Measurements from ENCODE around the gene UNG. TPM values are rescaled to one million over a fixed set of nuclear protein-coding genes. Genes with fewer than 3 reads are reported as not detected.
"Not testable (repeated sequence)": the region's sequence is repeated elsewhere in the genome, so short reads cannot be mapped to it uniquely, and the experiment has no call there.

Gene UNG
- total RNA-seq = 10 to 100 TPM in 1 of 2 donors, 1 to 10 TPM in 1; 9.1 to 11.0 TPM

DNA sequence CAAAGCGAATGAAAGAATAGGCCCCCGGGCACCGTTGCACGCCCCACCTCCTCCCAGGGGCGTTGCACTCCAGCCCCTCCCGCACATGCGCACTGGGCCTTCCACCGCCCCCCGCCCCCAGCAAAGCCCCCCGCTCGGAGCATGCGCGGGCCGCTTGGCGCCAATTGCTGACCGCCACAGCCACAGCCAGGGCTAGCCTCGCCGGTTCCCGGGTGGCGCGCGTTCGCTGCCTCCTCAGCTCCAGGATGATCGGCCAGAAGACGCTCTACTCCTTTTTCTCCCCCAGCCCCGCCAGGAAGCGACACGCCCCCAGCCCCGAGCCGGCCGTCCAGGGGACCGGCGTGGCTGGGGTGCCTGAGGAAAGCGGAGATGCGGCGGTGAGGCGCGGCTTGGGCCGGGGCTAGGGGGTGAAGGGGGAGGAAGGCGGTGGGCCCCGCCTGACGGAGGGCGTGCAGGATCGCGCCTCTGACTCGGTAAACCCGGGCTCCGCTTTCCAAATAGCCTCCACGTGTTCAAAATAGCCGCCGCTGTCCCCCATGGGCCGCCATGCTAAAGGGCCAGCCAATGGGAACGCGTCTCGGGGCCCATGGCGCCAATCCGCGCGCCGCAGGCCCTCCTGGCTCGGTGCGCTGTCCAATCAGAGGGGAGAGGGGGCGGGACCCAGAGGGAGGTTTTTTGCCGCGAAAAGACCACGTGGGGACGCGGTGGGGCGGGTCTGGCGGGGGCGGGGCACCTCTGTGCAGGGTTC lies at the start of gene UNG:
Gene UNG (plus strand): TSS at position 163 of the 748 bp plus-strand sequence. CDS start 83 bp downstream, at position 246.
- no peaks in the 10 kb centered on the region for H3K36me3 ChIP-seq
- H3K4me1 ChIP-seq (ENCODE audit: control insufficient read depth in 1 of 2, low read depth in 2 of 2) = peaks cover 17 to 32% of the 10 kb centered on the region in 2 donors
- H3K4me3 ChIP-seq = peak within 1 kb of the TSS; percentile 83
- peak within 1 kb of the TSS; percentile 82 to 85 for H3K27ac ChIP-seq
- H3K27me3 ChIP-seq (replicated peaks; ENCODE audit: insufficient read depth) = no peaks in the 10 kb centered on the region
- ATAC-seq (ENCODE audit: insufficient number of reproducible peaks, low FRiP score, low read depth) (peak; percentile 87), DNase-seq (ENCODE audit: low spot score) (peak; percentile 89)
- TF ChIP-seq, protein P1, sequence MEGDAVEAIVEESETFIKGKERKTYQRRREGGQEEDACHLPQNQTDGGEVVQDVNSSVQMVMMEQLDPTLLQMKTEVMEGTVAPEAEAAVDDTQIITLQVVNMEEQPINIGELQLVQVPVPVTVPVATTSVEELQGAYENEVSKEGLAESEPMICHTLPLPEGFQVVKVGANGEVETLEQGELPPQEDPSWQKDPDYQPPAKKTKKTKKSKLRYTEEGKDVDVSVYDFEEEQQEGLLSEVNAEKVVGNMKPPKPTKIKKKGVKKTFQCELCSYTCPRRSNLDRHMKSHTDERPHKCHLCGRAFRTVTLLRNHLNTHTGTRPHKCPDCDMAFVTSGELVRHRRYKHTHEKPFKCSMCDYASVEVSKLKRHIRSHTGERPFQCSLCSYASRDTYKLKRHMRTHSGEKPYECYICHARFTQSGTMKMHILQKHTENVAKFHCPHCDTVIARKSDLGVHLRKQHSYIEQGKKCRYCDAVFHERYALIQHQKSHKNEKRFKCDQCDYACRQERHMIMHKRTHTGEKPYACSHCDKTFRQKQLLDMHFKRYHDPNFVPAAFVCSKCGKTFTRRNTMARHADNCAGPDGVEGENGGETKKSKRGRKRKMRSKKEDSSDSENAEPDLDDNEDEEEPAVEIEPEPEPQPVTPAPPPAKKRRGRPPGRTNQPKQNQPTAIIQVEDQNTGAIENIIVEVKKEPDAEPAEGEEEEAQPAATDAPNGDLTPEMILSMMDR (IDR thresholded peaks at IDR 0.05) = no peak
- no peaks in the 10 kb centered on the region for H3K9me3 ChIP-seq

DNA sequence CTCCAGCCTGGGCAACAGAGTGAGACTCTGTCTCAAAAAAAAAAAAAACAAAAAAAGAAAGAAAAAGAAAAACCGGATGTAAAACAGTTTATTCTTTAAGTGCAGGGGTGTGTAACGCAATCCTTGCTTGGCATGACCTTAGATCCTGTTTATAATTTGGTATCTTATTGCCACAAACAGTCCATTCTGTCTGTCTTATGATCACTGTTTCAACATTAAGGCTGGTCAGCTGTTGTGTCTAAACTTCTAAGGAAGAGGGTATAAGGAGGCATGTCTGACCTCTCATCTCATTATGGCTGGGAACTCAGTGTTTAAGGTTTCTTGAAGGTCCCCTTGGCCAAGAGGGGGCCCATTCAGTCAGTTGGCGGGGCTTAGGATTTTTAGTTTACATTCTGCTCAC lies 48.7 kb upstream of the UNG start:
- not testable (repeated sequence) for DNase-seq (ENCODE audit: low spot score)

DNA sequence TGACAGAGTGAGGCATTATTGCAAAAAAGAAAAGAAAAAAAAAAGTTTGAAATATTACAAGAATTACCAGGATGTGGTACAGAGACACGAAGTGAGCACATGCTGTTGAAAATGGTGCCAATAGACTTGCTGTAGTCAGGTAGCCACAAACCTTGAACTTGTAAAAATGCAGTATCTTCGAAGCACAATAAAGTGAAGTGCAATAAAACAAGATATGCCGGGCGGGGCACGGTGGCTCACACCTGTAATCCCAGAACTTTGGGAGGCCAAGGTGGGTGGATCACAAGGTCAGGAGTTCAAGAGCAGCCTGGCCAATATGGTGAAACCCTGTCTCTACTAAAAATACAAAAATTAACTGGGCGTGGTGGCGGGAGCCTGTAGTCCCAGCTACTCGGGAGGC lies 47.6 kb upstream of the UNG start:
- not testable (repeated sequence) for H3K27ac ChIP-seq; H3K9me3 ChIP-seq; ATAC-seq (ENCODE audit: insufficient number of reproducible peaks, low FRiP score, low read depth); H3K27me3 ChIP-seq (replicated peaks; ENCODE audit: insufficient read depth); H3K36me3 ChIP-seq; DNase-seq (ENCODE audit: low spot score); H3K4me3 ChIP-seq
- H3K4me1 ChIP-seq (ENCODE audit: control insufficient read depth in 1 of 2, low read depth in 2 of 2) = peaks cover 10 to 22% of the 10 kb centered on the region in 2 donors

More for the DNA sequence above, 48.7 kb upstream of the UNG start:
- peaks cover 9 to 13% of the 10 kb centered on the region in 2 donors for H3K4me1 ChIP-seq (ENCODE audit: control insufficient read depth in 1 of 2, low read depth in 2 of 2)
- H3K9me3 ChIP-seq; H3K27ac ChIP-seq; H3K27me3 ChIP-seq (replicated peaks; ENCODE audit: insufficient read depth); H3K4me3 ChIP-seq; H3K36me3 ChIP-seq; ATAC-seq (ENCODE audit: insufficient number of reproducible peaks, low FRiP score, low read depth): not testable (repeated sequence)

DNA sequence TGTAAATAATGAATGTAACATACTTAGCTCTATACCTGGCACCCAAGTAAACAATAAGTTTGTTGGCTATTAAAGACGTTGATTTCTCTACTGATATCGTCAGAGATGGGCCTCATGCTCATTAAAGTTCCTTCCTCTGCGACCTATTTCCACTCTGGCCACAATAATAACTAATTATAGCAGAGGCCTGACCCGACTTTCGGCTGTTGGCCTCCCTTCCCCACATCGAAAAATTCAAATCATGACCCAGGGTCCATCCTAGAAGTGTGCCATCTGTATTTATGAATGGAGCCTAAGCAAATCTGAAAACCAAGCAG lies 45.3 kb upstream of the UNG start:
- DNase-seq (ENCODE audit: low spot score) (no peak), ATAC-seq (ENCODE audit: insufficient number of reproducible peaks, low FRiP score, low read depth) (no peak)
- Histone ChIP-seq H3K27ac (peak overlapping the region; percentile 59 to 62), H3K4me1 (ENCODE audit: control insufficient read depth in 1 of 2, low read depth in 2 of 2) (peaks cover 10 to 23% of the 10 kb centered on the region in 2 donors), H3K4me3 (peak overlapping the region; percentile 91), H3K9me3 (no peaks in the 10 kb centered on the region), H3K27me3 (replicated peaks; ENCODE audit: insufficient read depth) (no peaks in the 10 kb centered on the region), H3K36me3 (no peaks in the 10 kb centered on the region)
- TF ChIP-seq, protein P1 (IDR thresholded peaks at IDR 0.05) = no peak

DNA sequence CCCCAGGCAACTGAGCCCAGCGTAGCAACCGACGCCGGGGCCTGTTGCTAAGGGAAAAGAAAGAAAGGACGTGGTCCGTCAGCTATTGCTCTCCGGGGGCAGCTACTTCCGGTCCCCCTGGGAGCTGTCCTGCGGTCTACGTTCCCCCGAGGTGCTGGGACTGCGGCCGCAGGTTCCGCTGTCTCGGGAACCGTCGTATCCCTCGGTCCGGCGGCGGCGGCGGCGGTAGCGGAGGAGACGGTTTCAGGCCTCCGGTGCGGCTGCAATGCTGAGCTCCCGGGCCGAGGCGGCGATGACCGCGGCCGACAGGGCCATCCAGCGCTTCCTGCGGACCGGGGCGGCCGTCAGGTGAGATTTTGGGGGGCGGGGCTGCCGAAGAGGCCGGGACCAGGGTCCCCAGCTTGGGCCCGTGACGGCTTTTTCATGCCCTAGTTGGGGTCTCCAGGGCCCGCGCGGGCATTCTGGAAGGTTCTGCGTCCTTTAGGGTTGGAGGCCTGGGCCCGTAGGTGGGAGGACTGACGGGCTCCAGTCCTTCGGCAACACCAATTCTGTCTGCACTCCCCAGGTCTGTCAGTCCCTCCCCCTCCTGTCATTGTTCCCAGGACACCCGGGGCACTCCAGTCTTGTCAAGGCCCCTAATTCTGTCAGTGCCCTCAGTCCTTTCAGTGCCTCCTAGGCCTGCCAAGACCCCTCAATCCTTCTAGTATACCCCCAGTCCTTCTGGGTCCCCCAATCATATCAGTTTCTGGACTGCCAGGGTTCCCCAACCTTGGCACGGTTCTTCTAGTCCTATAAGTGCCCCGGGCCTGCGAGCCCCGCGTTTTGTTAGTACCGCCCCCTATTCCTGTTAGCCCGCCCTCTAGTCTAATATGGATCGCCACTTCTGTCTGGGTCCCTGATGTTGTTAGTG lies 44.7 kb upstream of the UNG start, which contains the start of gene USP30:
Gene USP30 (plus strand): TSS at position 163 of the 910 bp plus-strand sequence. CDS start 103 bp downstream, at position 266.
- Histone ChIP-seq H3K27ac (peak within 1 kb of the TSS; percentile 59 to 62), H3K4me1 (ENCODE audit: control insufficient read depth in 1 of 2, low read depth in 2 of 2) (peaks cover 10 to 23% of the 10 kb centered on the region in 2 donors), H3K36me3 (no peaks in the 10 kb centered on the region), H3K9me3 (no peaks in the 10 kb centered on the region), H3K27me3 (replicated peaks; ENCODE audit: insufficient read depth) (no peaks in the 10 kb centered on the region), H3K4me3 (peak within 1 kb of the TSS; percentile 91)
- DNase-seq (ENCODE audit: low spot score) = peak; percentile 28
- TF ChIP-seq, protein P1 (IDR thresholded peaks at IDR 0.05) = no peak
- ATAC-seq (ENCODE audit: insufficient number of reproducible peaks, low FRiP score, low read depth) = peak; percentile 72

All from thoracic aorta (tissue), 2 donors.